Keratinocyte (primary cell): Measurements from ENCODE around the gene LGALS12.

Experiments used
- EZH2 ChIP-seq: IDR thresholded peaks from one replicate; pipeline ENCODE4 v1.6.1; 2012; ENCODE audit warnings: inconsistent platforms, mild to moderate bottlenecking, low read length, moderate library complexity
- TF ChIP-seq, protein P1 (sequence below), 3 experiments: IDR thresholded peaks in 1 of 3; conservative IDR thresholded peaks in 1 of 3; optimal IDR thresholded peaks in 1 of 3; 2 replicates in 2 of 3; 3 replicates in 1 of 3; pipeline versions ENCODE3 to v1.5.1; 2011; ENCODE audit warnings: low read length in 3 of 3, mild to moderate bottlenecking in 3 of 3, moderate library complexity in 2 of 3, control low read depth in 1 of 3, inconsistent platforms in 1 of 3; ENCODE audit not compliant: insufficient read depth in 2 of 3; ENCODE audit errors: extremely low read depth in 1 of 3

DNA sequence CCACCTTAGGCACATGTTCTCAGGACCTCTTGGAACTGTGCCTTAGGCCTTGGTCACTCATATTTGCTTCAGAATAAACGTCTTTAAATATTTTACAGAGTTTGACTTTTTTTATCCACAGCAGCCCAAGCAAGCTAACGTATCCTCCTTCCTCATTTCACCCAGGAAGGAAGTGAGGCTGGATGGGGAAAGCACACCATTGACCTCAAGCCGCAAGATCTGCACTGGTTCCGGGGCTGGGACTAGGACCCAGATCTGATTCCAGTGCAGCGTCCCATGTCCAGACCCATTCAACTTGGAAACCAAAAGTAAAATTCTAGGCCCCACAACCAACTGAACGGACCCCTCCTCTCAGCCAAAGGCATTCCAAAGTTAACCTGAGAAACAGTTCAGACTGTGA lies 2.4 kb upstream of the LGALS12 start:
- TF ChIP-seq, protein P1, sequence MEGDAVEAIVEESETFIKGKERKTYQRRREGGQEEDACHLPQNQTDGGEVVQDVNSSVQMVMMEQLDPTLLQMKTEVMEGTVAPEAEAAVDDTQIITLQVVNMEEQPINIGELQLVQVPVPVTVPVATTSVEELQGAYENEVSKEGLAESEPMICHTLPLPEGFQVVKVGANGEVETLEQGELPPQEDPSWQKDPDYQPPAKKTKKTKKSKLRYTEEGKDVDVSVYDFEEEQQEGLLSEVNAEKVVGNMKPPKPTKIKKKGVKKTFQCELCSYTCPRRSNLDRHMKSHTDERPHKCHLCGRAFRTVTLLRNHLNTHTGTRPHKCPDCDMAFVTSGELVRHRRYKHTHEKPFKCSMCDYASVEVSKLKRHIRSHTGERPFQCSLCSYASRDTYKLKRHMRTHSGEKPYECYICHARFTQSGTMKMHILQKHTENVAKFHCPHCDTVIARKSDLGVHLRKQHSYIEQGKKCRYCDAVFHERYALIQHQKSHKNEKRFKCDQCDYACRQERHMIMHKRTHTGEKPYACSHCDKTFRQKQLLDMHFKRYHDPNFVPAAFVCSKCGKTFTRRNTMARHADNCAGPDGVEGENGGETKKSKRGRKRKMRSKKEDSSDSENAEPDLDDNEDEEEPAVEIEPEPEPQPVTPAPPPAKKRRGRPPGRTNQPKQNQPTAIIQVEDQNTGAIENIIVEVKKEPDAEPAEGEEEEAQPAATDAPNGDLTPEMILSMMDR (optimal IDR thresholded peaks at IDR 0.05 in 1 of 3, IDR thresholded peaks at IDR 0.05 in 1 of 3, conservative IDR thresholded peaks at IDR 0.05 in 1 of 3; ENCODE audit: extremely low read depth in 1 of 3, insufficient read depth in 2 of 3, low read length in 3 of 3), result no peak
- TF ChIP-seq EZH2, result no peak
